HG03558 (cell line): ENCODE measurements around the gene ITGAL.
A peak's percentile ranks its signal among the peaks of the same experiment; 100 is the strongest.
"Not testable (repeated sequence)": the region's sequence is repeated elsewhere in the genome, so short reads cannot be mapped to it uniquely, and the experiment has no call there.

ENCODE experiments used
- ATAC-seq: cut with Tn5 transposase; IDR thresholded peaks from one replicate; pipeline ENCODE4 v1.9.1; 2021; ENCODE audit warnings: moderate number of reproducible peaks; ENCODE audit not compliant: unreplicated experiment; ENCODE audit errors: extremely low read depth

Gene ITGAL

GRCh38 chr16:30472328-30472942 is at the start of gene ITGAL:
Gene ITGAL, plus strand, starts transcription at chr16:30472742. Its CDS starts 96 bp downstream, at chr16:30472838.
- ATAC-seq: no peak

- no peak for ATAC-seq
Measured at GRCh38 chr16:30428055-30428454, 44.5 kb upstream of the ITGAL start.

- ATAC-seq: no peak
Measured at GRCh38 chr16:30429418-30429677, 43.2 kb upstream of the ITGAL start.

- peak; percentile 74 for ATAC-seq
Measured at GRCh38 chr16:30429678-30430427, 42.7 kb upstream of the ITGAL start, which contains the start of gene DCTPP1. Gene DCTPP1, minus strand, starts transcription at chr16:30430030. Its CDS starts 50 bp downstream, at chr16:30429980.

- no peak for ATAC-seq
Measured at GRCh38 chr16:30430428-30430970, 42.0 kb upstream of the ITGAL start.

GRCh38 chr16:30434852-30435251 is 37.7 kb upstream of the ITGAL start:
- no peak for ATAC-seq

GRCh38 chr16:30437511-30438046 is 35.0 kb upstream of the ITGAL start:
- no peak for ATAC-seq

GRCh38 chr16:30438835-30439234 is 33.7 kb upstream of the ITGAL start:
- no peak for ATAC-seq

GRCh38 chr16:30439720-30440348 is 32.7 kb upstream of the ITGAL start:
- ATAC-seq: no peak

- ATAC-seq: no peak
Measured at GRCh38 chr16:30443631-30444030, 28.9 kb upstream of the ITGAL start.

- no peak for ATAC-seq
Measured at GRCh38 chr16:30444231-30445148, 28.1 kb upstream of the ITGAL start.

- no peak for ATAC-seq
Measured at GRCh38 chr16:30445149-30445407, 27.5 kb upstream of the ITGAL start.

GRCh38 chr16:30445408-30446202 is 26.9 kb upstream of the ITGAL start, which contains the start of gene SEPHS2:
Gene SEPHS2, minus strand, starts transcription at chr16:30445874. Its CDS starts 147 bp downstream, at chr16:30445727.
- no peak for ATAC-seq

GRCh38 chr16:30446203-30446595 is 26.3 kb upstream of the ITGAL start:
- ATAC-seq: no peak

GRCh38 chr16:30447512-30448226 is 24.9 kb upstream of the ITGAL start:
- no peak for ATAC-seq

GRCh38 chr16:30449116-30449435 is 23.5 kb upstream of the ITGAL start:
- ATAC-seq: no peak

GRCh38 chr16:30452709-30453580 is 19.6 kb upstream of the ITGAL start:
- ATAC-seq: not testable (repeated sequence)

GRCh38 chr16:30456302-30456701 is 16.2 kb upstream of the ITGAL start:
- no peak for ATAC-seq
